K562 (cell line): Measurements from ENCODE around the gene OR10A7.

Experiments
- BHLHE40 ChIP-seq: IDR thresholded peaks from 2 replicates; pipeline ENCODE4 v1.6.1; 2011; ENCODE audit warnings: low read length, improper control_type of control experiment
- EP400 ChIP-seq: fragments of 450-650 bp; IDR thresholded peaks from 2 replicates; pipeline ENCODE4 v1.6.1; 2017; ENCODE audit warnings: antibody characterized with exemption, mild to moderate bottlenecking, moderate library complexity
- GATA2 ChIP-seq: sonication (generic); formaldehyde crosslinking; IDR thresholded peaks from 2 replicates; pipeline ENCODE4 v1.4.0; 2020; ENCODE audit warnings: mild to moderate bottlenecking, missing genetic modification reagents
- LARP7 ChIP-seq: fragments of 450-650 bp; IDR thresholded peaks from 2 replicates; pipeline ENCODE4 v1.6.1; 2016
- TF ChIP-seq, protein P1 (sequence below), 3 experiments: IDR thresholded peaks in 2 of 3; conservative IDR thresholded peaks in 1 of 3; 2 replicates each; pipeline ENCODE4 v1.5.1; 2011 to 2012; ENCODE audit warnings: low read length in 3 of 3, mild to moderate bottlenecking in 3 of 3, control low read depth in 2 of 3, improper control_type of control experiment in 1 of 3, inconsistent platforms in 1 of 3, low read depth in 1 of 3, mixed read lengths in 1 of 3, moderate library complexity in 1 of 3; ENCODE audit not compliant: insufficient read depth in 2 of 3

- TF ChIP-seq EP400 = no peak
- TF ChIP-seq LARP7 = no peak
- TF ChIP-seq BHLHE40 = no peak
- TF ChIP-seq, protein P1, sequence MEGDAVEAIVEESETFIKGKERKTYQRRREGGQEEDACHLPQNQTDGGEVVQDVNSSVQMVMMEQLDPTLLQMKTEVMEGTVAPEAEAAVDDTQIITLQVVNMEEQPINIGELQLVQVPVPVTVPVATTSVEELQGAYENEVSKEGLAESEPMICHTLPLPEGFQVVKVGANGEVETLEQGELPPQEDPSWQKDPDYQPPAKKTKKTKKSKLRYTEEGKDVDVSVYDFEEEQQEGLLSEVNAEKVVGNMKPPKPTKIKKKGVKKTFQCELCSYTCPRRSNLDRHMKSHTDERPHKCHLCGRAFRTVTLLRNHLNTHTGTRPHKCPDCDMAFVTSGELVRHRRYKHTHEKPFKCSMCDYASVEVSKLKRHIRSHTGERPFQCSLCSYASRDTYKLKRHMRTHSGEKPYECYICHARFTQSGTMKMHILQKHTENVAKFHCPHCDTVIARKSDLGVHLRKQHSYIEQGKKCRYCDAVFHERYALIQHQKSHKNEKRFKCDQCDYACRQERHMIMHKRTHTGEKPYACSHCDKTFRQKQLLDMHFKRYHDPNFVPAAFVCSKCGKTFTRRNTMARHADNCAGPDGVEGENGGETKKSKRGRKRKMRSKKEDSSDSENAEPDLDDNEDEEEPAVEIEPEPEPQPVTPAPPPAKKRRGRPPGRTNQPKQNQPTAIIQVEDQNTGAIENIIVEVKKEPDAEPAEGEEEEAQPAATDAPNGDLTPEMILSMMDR (IDR thresholded peaks at IDR 0.05 in 2 of 3, conservative IDR thresholded peaks at IDR 0.05 in 1 of 3; ENCODE audit: insufficient read depth in 2 of 3, low read depth in 1 of 3, low read length in 3 of 3) = no peak
- no peak for TF ChIP-seq GATA2
Observed at GRCh38 chr12:55258303-55258702, 37.5 kb downstream of the OR10A7 start.
